BE2C (cell line): Measurements from ENCODE around the gene STX10.

Source experiments
- DNase-seq: peaks from one replicate; pipeline ENCODE4 v3.0.0-alpha.2; 2020
- H3K27me3 ChIP-seq: fragments of 250-450 bp; sonication (Bioruptor Pico); 2 replicates; pipeline ENCODE4 v1.5.1; 2020; ENCODE audit warnings: mild to moderate bottlenecking
- H3K36me3 ChIP-seq: fragments of 250-450 bp; sonication (Bioruptor Pico); 2 replicates; pipeline ENCODE4 v1.5.1; 2020; ENCODE audit warnings: mild to moderate bottlenecking
- H3K4me1 ChIP-seq: fragments of 250-450 bp; sonication (Bioruptor Pico); 2 replicates; pipeline ENCODE4 v1.5.1; 2020
- H3K4me3 ChIP-seq: 2 replicates; pipeline ENCODE4 v1.5.1; 2011; ENCODE audit warnings: low read depth, low read length
- H3K9me3 ChIP-seq: fragments of 250-450 bp; sonication (Bioruptor Pico); 2 replicates; pipeline ENCODE4 v1.5.1; 2020
- CTCF ChIP-seq: IDR thresholded peaks from 2 replicates; pipeline ENCODE4 v1.5.1; 2012; ENCODE audit warnings: mild to moderate bottlenecking, low read depth, low read length

The STX10 gene

DNA sequence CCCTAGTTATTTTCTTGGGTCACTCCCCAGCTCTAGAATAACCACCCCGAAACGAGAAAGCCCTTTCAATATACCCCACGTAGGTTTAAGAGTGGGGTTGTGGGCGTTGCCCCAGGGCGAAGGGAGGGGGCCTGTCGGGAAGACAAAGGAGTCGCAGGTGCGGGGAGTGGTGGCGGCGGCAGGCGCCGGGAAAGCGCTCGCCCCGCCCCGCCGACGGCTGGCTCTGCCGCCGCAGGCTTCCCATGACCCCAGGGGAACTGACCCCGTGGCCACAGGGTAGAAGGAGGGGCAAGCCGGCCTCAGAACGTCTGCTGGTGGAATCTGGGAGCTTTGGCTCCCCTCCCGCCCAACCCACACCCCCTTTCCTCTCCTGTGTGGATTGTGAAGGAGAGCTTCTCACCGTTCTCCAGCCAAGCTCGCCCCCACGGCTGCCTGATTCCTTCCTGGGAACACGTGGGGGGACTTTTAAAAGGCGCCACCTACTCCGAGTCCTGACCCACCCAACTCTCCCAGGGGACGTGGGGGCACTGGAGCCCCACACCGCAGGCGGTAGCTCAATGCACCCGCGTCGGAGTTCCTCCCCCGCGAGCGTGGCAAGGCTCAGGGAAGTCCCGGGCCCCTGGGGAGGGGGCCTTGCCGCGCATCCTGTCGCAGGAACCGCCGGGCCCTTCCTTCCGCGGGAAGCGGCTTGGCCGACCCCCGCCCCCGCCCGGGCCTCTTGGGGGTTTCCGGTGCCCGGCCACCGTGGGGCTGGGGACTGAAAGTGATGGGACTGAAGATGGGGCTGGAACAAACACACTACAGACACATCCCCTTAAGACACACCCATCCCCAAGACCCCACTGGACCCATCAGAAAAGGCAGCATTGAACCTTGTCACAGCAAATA, 5.5 kb upstream of the STX10 start:
- Histone ChIP-seq H3K27me3 (no peaks in the 10 kb centered on the region), H3K4me1 (peaks cover 11% of the 10 kb centered on the region), H3K36me3 (peaks cover 6% of the 10 kb centered on the region), H3K9me3 (no peaks in the 10 kb centered on the region), H3K4me3 (peak overlapping the region; percentile 99)
- DNase-seq, result peak; percentile 74
- no peak for TF ChIP-seq CTCF

DNA sequence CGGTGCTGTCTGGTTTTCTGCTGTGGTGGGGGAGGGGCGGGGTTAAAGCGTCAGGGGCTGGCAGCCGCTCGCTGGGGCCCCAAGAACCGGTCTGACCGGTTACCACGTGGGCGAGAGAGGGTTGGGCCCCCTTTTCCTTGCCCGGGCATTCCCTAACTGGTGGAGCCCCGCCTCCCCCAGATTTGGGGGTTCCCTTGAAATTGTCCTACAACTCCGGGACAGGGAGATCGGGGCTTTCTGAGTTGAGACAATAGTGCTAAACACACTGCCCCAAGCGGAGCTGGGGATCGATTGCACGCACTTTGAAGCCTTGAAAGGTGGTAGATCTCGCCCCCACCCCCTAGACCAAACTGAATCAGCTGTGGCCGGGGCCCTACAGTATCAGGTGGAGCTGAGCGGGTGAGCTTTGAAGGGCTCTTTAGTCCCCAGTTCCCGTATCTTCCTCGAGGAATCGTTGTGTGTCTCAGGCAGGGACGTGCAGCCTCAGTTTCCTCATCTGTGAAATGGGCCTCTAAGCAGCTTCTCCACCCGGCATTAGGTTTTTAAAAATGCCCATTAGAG, 4.8 kb upstream of the STX10 start:
- TF ChIP-seq CTCF, result peak; percentile 40
- peaks cover 6% of the 10 kb centered on the region for H3K36me3 ChIP-seq
- no peaks in the 10 kb centered on the region for H3K27me3 ChIP-seq
- H3K4me1 ChIP-seq, result peaks cover 11% of the 10 kb centered on the region
- H3K9me3 ChIP-seq, result no peaks in the 10 kb centered on the region
- peak overlapping the region; percentile 99 for H3K4me3 ChIP-seq
- DNase-seq, result peak; percentile 62

DNA sequence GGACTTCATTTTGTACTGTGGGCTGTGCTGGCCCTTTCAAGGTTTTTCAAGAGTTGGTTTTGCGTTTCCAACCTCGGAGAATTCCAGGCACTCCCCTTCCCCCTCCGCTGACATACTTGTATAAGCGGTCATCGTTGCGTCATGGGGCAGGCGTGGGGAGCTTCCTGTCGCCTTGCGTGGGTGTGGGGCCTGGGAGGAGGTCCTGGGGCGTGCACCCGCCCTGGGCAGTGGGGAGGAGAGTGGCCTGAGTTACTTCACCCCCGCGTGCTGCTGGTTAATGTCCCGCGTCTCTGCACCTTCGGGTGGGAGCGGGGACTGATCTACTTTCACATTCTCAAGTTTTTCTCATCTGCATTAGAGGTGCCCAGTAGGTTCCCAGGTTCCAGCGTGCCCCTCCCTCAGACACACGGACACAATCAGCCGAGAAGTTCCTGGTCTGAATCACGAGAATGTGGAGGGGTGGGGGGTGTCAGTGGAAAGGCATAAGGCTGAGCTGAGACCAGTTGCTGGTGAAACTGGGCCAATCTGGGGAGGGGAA, 4.1 kb upstream of the STX10 start:
- Histone ChIP-seq H3K4me3 (peak overlapping the region; percentile 99), H3K4me1 (peaks cover 11% of the 10 kb centered on the region)
- peak; percentile 60 for DNase-seq

GRCh38 chr19:13153569-13154240, 3.5 kb upstream of the STX10 start:
- peak; percentile 54 for DNase-seq
- peak overlapping the region; percentile 99 for H3K4me3 ChIP-seq
- TF ChIP-seq CTCF, result no peak

More for the DNA sequence above, 4.1 kb upstream of the STX10 start:
- H3K27me3 ChIP-seq, result no peaks in the 10 kb centered on the region
- no peaks in the 10 kb centered on the region for H3K9me3 ChIP-seq
- no peak for TF ChIP-seq CTCF
- peaks cover 6% of the 10 kb centered on the region for H3K36me3 ChIP-seq

DNA sequence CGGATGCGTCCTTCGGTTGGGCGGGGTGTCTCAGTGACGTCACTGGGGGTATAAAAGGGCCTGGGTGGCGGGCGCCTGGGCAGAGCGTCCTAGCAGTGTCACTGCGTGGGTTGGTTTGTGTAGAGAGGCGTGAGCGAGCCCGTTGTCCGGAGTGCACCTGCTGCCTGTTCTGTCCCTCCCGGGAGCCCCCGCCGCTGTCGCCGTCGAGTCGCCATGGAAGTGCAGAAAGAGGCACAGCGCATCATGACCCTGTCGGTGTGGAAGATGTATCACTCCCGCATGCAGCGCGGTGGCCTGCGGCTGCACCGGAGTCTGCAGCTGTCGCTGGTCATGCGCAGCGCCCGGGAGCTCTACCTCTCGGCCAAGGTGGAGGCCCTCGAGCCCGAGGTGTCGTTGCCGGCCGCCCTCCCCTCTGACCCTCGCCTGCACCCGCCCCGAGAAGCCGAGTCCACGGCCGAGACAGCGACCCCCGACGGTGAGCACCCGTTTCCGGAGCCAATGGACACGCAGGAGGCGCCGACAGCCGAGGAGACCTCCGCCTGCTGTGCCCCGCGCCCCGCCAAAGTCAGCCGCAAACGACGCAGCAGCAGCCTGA, 2.9 kb upstream of the STX10 start:
- peak; percentile 97 for DNase-seq
- Histone ChIP-seq H3K36me3 (peaks cover 6% of the 10 kb centered on the region), H3K27me3 (no peaks in the 10 kb centered on the region), H3K4me1 (peaks cover 11% of the 10 kb centered on the region), H3K9me3 (no peaks in the 10 kb centered on the region), H3K4me3 (peak overlapping the region; percentile 99)
- no peak for TF ChIP-seq CTCF

More at GRCh38 chr19:13153569-13154240, 3.5 kb upstream of the STX10 start:
- Histone ChIP-seq H3K36me3 (peaks cover 6% of the 10 kb centered on the region), H3K9me3 (no peaks in the 10 kb centered on the region), H3K27me3 (no peaks in the 10 kb centered on the region), H3K4me1 (peaks cover 11% of the 10 kb centered on the region)
